ENCODE data around the gene KRTAP4-1.
"Not testable (repeated sequence)": the region's sequence is repeated elsewhere in the genome, so short reads cannot be mapped to it uniquely, and the experiment has no call there.

Gene KRTAP4-1
- 0 reads per million in 2 donors for total RNA-seq

- no peak for DNase-seq
Measured at GRCh38 chr17:41184480-41184961, at the start of gene KRTAP4-1. KRTAP4-1 (minus strand) TSS chr17:41184911; CDS start chr17:41184854, 57 bp downstream.

DNA sequence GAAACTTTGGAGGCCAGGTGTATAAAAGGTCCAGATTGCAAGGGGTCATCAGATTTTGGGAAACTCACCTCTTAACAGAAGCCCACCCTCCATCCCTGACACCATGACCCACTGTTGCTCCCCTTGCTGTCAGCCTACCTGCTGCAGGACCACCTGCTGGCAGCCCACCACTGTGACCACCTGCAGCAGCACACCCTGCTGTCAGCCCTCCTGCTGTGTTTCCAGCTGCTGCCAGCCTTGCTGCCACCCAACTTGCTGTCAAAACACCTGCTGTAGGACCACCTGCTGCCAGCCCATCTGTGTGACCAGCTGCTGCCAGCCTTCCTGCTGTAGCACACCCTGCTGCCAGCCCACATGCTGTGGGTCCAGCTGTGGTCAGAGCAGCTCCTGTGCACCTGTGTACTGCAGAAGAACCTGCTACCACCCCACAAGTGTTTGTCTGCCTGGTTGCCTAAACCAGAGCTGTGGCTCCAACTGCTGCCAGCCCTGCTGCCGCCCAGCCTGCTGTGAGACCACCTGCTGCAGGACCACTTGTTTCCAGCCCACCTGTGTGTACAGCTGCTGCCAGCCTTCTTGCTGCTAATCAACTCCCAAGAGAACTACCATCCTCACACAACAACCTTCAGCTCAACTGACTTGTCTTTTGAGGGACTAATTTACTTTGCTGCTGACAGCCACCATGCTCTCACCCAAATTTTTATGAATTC, 47.8 kb upstream of the KRTAP4-1 start, which contains the start of gene KRTAP9-3:
Gene KRTAP9-3 (plus strand): TSS at position 51 of the 707 bp plus-strand sequence. CDS start 53 bp downstream, at position 104.
- DNase-seq, result not testable (repeated sequence)

- no peak for DNase-seq
Measured at GRCh38 chr17:41231731-41232130, 47.0 kb upstream of the KRTAP4-1 start.

DNA sequence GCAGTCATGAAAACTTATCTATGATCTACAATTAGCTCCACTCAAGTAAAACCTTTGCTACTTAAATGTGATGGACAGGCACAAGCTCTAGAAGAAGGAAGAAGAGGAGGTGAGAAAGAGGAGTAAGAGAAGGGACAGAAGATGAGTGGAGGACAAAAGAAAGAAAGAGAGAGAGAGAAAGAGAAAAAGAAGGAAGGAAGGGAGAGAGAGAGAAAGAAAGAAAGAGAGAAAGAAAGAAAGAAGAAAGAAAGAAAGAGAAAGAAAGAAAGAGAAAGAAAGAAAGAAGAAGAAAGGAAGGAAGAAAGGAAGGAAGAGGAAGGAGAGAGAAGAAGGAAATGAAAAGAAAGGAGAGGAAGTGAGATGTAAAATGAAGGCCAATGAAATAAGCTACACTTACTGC, 45.4 kb upstream of the KRTAP4-1 start:
- no peak for DNase-seq

- DNase-seq, result not testable (repeated sequence)
Measured at GRCh38 chr17:41226598-41227095, 41.9 kb upstream of the KRTAP4-1 start, which contains the start of gene KRTAP9-2. KRTAP9-2 (plus strand) TSS chr17:41226648; CDS start chr17:41226655, 7 bp downstream.

GRCh38 chr17:41226051-41226450, 41.3 kb upstream of the KRTAP4-1 start:
- no peak for DNase-seq

DNA sequence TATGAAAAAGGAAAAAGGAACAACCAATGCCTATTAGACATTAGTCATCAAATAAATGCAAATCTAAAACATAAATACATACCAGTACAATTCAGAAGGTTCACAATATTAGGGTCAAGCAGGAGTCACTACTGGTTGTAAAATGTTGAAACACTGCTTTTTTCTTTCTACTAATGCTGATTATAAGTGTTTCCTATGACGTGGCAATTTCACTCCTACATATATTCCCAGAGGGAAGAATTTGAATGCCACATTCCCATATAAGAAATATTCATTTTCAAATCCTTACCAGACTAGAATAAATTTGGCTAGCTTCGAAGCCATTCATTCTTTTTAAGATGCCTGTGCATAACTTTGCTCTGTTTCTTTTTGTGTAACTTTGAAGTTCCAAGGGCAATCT, 39.1 kb upstream of the KRTAP4-1 start:
- DNase-seq, result no peak

DNA sequence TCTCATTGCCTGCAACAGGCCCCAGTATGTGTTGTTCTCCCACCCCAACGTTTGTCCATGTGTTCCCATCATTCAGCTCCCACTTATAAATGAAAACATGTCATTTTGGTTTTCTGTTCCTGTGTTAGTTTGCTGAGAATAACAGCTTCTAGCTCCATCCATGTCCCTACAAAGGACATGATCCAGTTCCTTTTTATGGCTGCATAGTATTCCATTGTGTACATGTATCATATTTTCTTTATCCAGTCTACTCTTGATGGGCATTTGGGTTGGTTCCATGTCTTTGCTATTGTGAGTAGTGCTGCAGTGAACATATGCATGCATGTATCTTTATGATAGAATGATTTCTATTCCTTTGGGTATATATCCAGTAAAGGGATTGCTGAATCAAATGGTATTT, 31.0 kb upstream of the KRTAP4-1 start:
- DNase-seq, result no peak

- DNase-seq, result no peak
Measured at GRCh38 chr17:41212524-41213169, 27.9 kb upstream of the KRTAP4-1 start.

GRCh38 chr17:41211845-41212466, 27.2 kb upstream of the KRTAP4-1 start:
- no peak for DNase-seq

GRCh38 chr17:41199421-41200078, 14.8 kb upstream of the KRTAP4-1 start:
- no peak for DNase-seq

- DNase-seq, result no peak
Measured at GRCh38 chr17:41196068-41196467, 11.4 kb upstream of the KRTAP4-1 start.

GRCh38 chr17:41190328-41190727, 5.6 kb upstream of the KRTAP4-1 start:
- DNase-seq, result no peak

- not testable (repeated sequence) for DNase-seq
Measured at GRCh38 chr17:41189837-41190318, 5.2 kb upstream of the KRTAP4-1 start, which contains the start of gene KRTAP9-1. KRTAP9-1 (plus strand) TSS chr17:41189887; CDS start chr17:41189887, 0 bp downstream.

- no peak for DNase-seq
Measured at GRCh38 chr17:41186872-41187271, 2.2 kb upstream of the KRTAP4-1 start.

- no peak for DNase-seq
Measured at GRCh38 chr17:41185001-41185400, 290 bp upstream of the KRTAP4-1 start.

GRCh38 chr17:41178843-41179616, 5.7 kb downstream of the KRTAP4-1 start:
- DNase-seq, result no peak

DNA sequence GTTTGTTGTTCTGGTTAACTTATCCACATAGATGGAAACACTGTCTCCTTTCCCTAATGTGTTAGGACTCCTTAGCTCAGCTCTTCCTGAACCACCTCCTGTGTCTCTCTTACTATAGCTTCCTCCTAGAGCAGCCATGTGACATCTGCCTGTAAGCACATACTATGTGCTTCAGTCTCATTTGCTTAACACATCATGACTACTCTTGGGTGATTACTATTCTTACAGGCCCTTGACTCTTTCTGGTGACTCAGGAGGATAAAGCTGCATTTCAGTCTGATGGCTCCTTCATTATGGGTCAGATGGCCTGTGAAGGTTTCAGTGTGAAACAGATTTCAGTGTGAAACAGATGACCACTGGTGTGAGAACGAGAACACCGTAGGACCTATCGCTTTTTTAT, 6.4 kb downstream of the KRTAP4-1 start:
- DNase-seq, result no peak

- no peak for DNase-seq
Measured at GRCh38 chr17:41177727-41178271, 6.9 kb downstream of the KRTAP4-1 start, which contains the start of gene KRTAP4-2. KRTAP4-2 (minus strand) TSS chr17:41178221; CDS start chr17:41178164, 57 bp downstream.

DNA sequence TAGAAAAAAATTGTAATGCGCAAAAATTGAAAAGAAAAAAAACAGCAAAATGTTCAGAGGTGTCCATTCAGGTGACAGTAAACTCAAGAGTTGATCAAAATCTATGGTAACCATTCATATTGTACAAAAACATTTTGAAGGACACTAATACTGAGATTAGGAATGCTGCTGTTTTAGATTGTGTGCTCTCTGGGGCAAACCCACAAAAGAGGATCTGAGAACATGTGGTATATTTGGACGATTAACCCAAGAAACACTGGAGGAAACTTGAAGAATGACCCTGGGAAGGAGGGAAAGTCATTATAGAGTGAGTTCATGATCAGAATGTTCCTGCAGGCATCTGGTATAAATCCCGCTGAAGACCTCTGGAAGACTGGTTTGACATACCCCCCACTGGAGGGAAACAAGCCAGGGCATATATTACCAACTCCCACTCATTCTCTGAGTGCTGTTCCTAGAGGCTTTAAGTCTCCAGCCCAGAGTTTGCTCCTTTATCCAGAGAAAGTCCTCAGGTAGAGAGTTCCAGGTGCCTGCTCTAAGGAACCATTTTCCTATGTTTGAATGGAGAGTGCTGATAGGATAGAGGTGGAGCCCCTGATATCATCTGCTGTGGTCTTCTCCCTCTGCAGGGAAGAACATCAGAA, 7.8 kb downstream of the KRTAP4-1 start:
- DNase-seq, result no peak

- DNase-seq, result no peak
Measured at GRCh38 chr17:41171886-41172285, 12.8 kb downstream of the KRTAP4-1 start.
